Liver (tissue), 9 donors: Measurements from ENCODE around the gene DIP2A. TPM values are rescaled to one million over a fixed set of nuclear protein-coding genes. Genes with fewer than 3 reads are reported as not detected.

ENCODE experiments used
- DNase-seq: peaks from one replicate; pipeline ENCODE4 v3.0.0-alpha.2; 2017; ENCODE audit warnings: low spot score
- H3K27ac ChIP-seq, 2 donors: one replicate each; pipeline ENCODE4 v1.7.0; 2013; ENCODE audit warnings: inconsistent platforms in 2 of 2, low read length in 2 of 2, control low read depth in 1 of 2, low read depth in 1 of 2, mild to moderate bottlenecking in 1 of 2
- H3K27me3 ChIP-seq, 4 donors: one replicate each; pipeline versions ENCODE4 v1.6.1 to v1.7.0; 2013; ENCODE audit warnings: low read length in 3 of 4, inconsistent platforms in 1 of 4, mild to moderate bottlenecking in 1 of 4, moderate library complexity in 1 of 4; ENCODE audit not compliant: control insufficient read depth in 4 of 4, insufficient read depth in 4 of 4
- H3K36me3 ChIP-seq, 4 donors: one replicate each; pipeline versions ENCODE4 v1.6.1 to v1.7.0; 2013; ENCODE audit warnings: low read length in 3 of 4, mild to moderate bottlenecking in 3 of 4, low read depth in 1 of 4, moderate library complexity in 1 of 4; ENCODE audit not compliant: control insufficient read depth in 4 of 4, insufficient read depth in 3 of 4
- H3K4me1 ChIP-seq, 4 donors: one replicate each; pipeline versions ENCODE4 v1.6.1 to v1.7.0; 2013; ENCODE audit warnings: low read length in 3 of 4, mild to moderate bottlenecking in 3 of 4, moderate library complexity in 1 of 4; ENCODE audit not compliant: control insufficient read depth in 4 of 4, insufficient read depth in 4 of 4
- H3K4me3 ChIP-seq, 3 donors: one replicate each; pipeline versions ENCODE4 v1.6.1 to v1.7.0; 2013; ENCODE audit warnings: low read length in 3 of 3, control low read depth in 1 of 3, low read depth in 1 of 3, mild to moderate bottlenecking in 1 of 3
- H3K9ac ChIP-seq, 2 donors: one replicate each; pipeline ENCODE4 v1.7.0; 2013; ENCODE audit warnings: low read length in 2 of 2, mild to moderate bottlenecking in 2 of 2, moderate library complexity in 2 of 2, control low read depth in 1 of 2, low read depth in 1 of 2
- H3K9me3 ChIP-seq, 4 donors: one replicate each; pipeline versions ENCODE4 v1.6.1 to v1.7.0; 2013; ENCODE audit warnings: low read length in 3 of 4; ENCODE audit not compliant: control insufficient read depth in 4 of 4
- ATF3 ChIP-seq: IDR thresholded peaks from 2 replicates; pipeline ENCODE4 v1.6.1; 2016; ENCODE audit warnings: antibody characterized with exemption
- FOXA1 ChIP-seq: IDR thresholded peaks from 2 replicates; pipeline ENCODE4 v1.6.1; 2016; ENCODE audit warnings: antibody characterized with exemption
- HNF4G ChIP-seq: IDR thresholded peaks from 2 replicates; pipeline ENCODE4 v1.6.1; 2016; ENCODE audit warnings: antibody characterized with exemption
- REST ChIP-seq: IDR thresholded peaks from 2 replicates; pipeline ENCODE4 v1.6.1; 2016; ENCODE audit warnings: antibody characterized with exemption, mild to moderate bottlenecking
- YY1 ChIP-seq: IDR thresholded peaks from 2 replicates; pipeline ENCODE4 v1.6.1; 2016; ENCODE audit warnings: antibody characterized with exemption, mild to moderate bottlenecking
- ZBTB33 ChIP-seq: IDR thresholded peaks from 2 replicates; pipeline ENCODE4 v1.6.1; 2016; ENCODE audit warnings: antibody characterized with exemption
- WGBS: extraction: QIAGEN DNeasy Blood & Tissue Kit; methylation state at CpG from one replicate; pipeline ENCODE4 v1.1.7; 2013; 5-methylcytosine and 5-hydroxymethylcytosine counted together
- polyA plus RNA-seq, 2 donors: library from polyadenylated mRNA; stranded (reverse) in 1 of 2; unstranded in 1 of 2; fragments of 200-250 nt in 1 of 2; fragments of >200 nt in 1 of 2; fragmentation: Nextera tagmentation in 1 of 2; extraction: Ambion mirVana in 1 of 2; gene quantifications; one replicate each; pipeline versions ENCODE4 v1.2.1 to v1.2.3, GENCODE V29; 2013 to 2015
- total RNA-seq, 2 donors: library from RNA; depleted of rRNA; stranded (reverse); fragments of >200 nt; gene quantifications; one replicate each; pipeline ENCODE4 v1.2.3, GENCODE V29; 2014
- donor health status: healthy.
- donor health status: healthy.
- donor health status: healthy.
- donor health status: healthy.
- donor health status: healthy.

Gene DIP2A
- total and polyA plus RNA-seq, 4 donors = 3.8 to 21.7 (median 7.5) TPM

- Histone ChIP-seq H3K9ac (no peak overlapping the region), H3K27ac (no peak overlapping the region), H3K27me3 (no peaks in the 10 kb centered on the region), H3K9me3 (no peaks in the 10 kb centered on the region), H3K36me3 (peaks cover 8 to 57% (median 17%) of the 10 kb centered on the region in 4 donors), H3K4me3 (no peak overlapping the region), H3K4me1 (no peaks in the 10 kb centered on the region)
- TF ChIP-seq FOXA1 (no peak), REST (no peak), YY1 (no peak)
- no peak for DNase-seq
- WGBS = 97% methylated on average over 23 of the region's 23 CpGs
Observed at GRCh38 chr21:46428286-46428685, 30.4 kb upstream of the DIP2A start.

- 97% methylated on average over 44 of the region's 44 CpGs for WGBS
- no peak for DNase-seq
- no peak overlapping the region for H3K4me3 ChIP-seq
- H3K9ac ChIP-seq = no peak overlapping the region
- H3K9me3 ChIP-seq = no peaks in the 10 kb centered on the region
- peaks cover 8 to 61% (median 17%) of the 10 kb centered on the region in 4 donors for H3K36me3 ChIP-seq
- H3K4me1 ChIP-seq = no peaks in the 10 kb centered on the region
- TF ChIP-seq ATF3 (no peak), ZBTB33 (no peak), FOXA1 (no peak), YY1 (no peak)
- H3K27me3 ChIP-seq = no peaks in the 10 kb centered on the region
- no peak overlapping the region for H3K27ac ChIP-seq
Observed at GRCh38 chr21:46428987-46429710, 29.5 kb upstream of the DIP2A start.

- Histone ChIP-seq H3K4me1 (no peaks in the 10 kb centered on the region), H3K4me3 (no peak overlapping the region), H3K27me3 (no peaks in the 10 kb centered on the region), H3K36me3 (peaks cover 11 to 69% (median 18%) of the 10 kb centered on the region in 4 donors), H3K27ac (no peak overlapping the region), H3K9ac (no peak overlapping the region), H3K9me3 (no peaks in the 10 kb centered on the region)
- TF ChIP-seq HNF4G = no peak
- no peak for DNase-seq
- 94% methylated on average over 31 of the region's 31 CpGs for WGBS
Observed at GRCh38 chr21:46429754-46430681, 28.7 kb upstream of the DIP2A start.
